GM12875 (cell line): ENCODE measurements around the gene ZNF609.

Source experiments
- H3K4me3 ChIP-seq: one replicate; pipeline ENCODE4 v1.5.1; 2011; ENCODE audit warnings: low read depth, low read length, control low read depth
- CTCF ChIP-seq: IDR thresholded peaks from 2 replicates; pipeline ENCODE4 v1.5.1; 2011; ENCODE audit warnings: low read depth, mild to moderate bottlenecking, control low read depth, inconsistent platforms, low read length, moderate library complexity, borderline replicate concordance; ENCODE audit not compliant: insufficient read depth

Gene ZNF609

GRCh38 chr15:64519897-64520296 lies 59.5 kb downstream of the ZNF609 start:
- TF ChIP-seq CTCF, result no peak
- H3K4me3 ChIP-seq, result no peak overlapping the region

- H3K4me3 ChIP-seq, result no peak overlapping the region
- TF ChIP-seq CTCF, result no peak
These were observed 60.8 kb downstream of the ZNF609 start for GRCh38 chr15:64521201-64521600.

GRCh38 chr15:64521726-64522164 lies 61.4 kb downstream of the ZNF609 start:
- no peak for TF ChIP-seq CTCF
- H3K4me3 ChIP-seq, result no peak overlapping the region

GRCh38 chr15:64522226-64522823 lies 61.9 kb downstream of the ZNF609 start:
- no peak for TF ChIP-seq CTCF
- no peak overlapping the region for H3K4me3 ChIP-seq

DNA sequence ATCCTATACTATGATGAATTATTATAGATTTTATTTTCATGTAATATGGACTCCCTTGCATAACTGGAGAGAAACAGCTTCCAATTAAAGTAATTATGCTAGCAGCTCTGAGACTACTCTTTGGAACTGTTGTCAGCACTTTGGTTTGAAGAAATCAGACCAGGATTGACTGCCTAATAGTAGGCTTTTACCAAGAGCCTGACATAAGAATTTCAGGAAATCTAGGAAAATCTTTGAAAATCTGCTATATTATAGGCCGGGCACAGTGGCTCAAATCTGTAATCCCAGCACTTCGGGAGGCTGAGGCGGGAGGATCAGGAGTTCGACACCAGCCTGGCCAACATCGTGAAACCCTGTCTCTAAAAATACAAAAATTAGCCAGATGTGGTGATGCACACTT lies 62.9 kb downstream of the ZNF609 start:
- H3K4me3 ChIP-seq, result no peak overlapping the region
- TF ChIP-seq CTCF, result no peak

DNA sequence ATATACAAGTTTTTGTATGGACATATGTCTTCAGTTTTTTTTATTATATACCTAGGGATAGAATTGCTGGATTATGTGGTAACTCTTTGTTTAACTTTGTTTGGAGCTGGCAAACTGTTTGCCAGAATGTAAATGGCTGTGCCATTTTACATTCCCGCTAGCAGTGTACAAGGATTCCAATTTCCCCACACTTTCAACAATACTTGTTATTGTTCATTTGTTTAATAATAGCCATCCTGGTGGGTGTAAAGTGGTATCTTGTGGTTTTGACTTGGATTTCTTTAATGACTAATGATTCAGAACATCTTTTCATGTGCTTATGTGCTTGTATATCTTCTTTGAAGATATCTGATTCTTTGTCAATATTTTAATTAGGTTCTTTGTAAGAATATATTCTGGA lies 64.4 kb downstream of the ZNF609 start:
- H3K4me3 ChIP-seq, result no peak overlapping the region
- no peak for TF ChIP-seq CTCF

DNA sequence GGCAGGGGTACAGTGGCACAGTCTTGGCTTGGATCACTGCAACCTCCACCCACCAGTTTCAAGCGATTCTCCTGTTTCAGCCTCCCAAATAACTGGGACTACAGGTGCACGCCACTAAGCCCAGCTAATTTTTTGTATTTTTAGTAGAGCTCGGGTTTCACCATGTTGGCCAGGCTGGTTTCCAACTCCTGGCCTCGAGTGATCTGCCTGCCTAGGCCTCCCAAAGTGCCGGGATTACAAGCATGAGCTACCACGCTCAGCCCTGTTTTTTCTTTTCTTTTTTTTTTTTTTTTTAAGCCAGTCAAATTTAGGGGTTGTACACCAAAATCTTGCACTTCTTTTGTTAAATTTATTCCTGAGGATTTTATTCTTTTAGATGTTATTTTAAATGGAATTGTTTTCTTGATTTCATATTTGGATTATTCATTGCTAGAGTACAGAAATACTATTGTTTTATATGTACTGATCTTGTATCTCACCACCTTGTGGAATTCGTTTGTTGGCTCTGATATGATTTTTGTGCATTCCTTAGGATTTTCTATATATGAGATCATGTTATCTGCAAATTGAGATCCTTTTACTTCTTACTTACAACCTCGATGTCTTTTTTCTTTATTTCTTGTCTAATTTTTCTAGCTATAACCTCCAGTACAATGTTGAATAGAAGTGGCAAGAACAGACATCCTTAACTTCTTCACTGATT lies 65.6 kb downstream of the ZNF609 start:
- no peak overlapping the region for H3K4me3 ChIP-seq
- no peak for TF ChIP-seq CTCF
